Omental fat pad (tissue), 4 donors: ENCODE results near the gene TGFBR3. TPM values are rescaled to one million over a fixed set of nuclear protein-coding genes. Genes with fewer than 3 reads are reported as not detected.

ENCODE experiments used
- ATAC-seq: fragments of 150-250 bp; one replicate; pipeline ENCODE4 v1.9.1; 2016; ENCODE audit warnings: mild to moderate bottlenecking, moderate library complexity; ENCODE audit not compliant: low FRiP score
- DNase-seq: peaks from one replicate; pipeline ENCODE4 v3.0.0-alpha.2; 2019; ENCODE audit warnings: low spot score
- total RNA-seq, 4 donors: library from RNA; depleted of rRNA; stranded (reverse); fragments of >200 nt; gene quantifications; one replicate each; pipeline ENCODE4 v1.1.0, GENCODE V29; 2016
- TF ChIP-seq, protein P1 (sequence below), 3 donors: fragments of 450-650 bp; IDR thresholded peaks; one replicate each; pipeline ENCODE4 v1.5.1; 2016 to 2017; ENCODE audit warnings: antibody characterized with exemption in 3 of 3, mild to moderate bottlenecking in 3 of 3, moderate library complexity in 2 of 3

The TGFBR3 gene
- total RNA-seq, 4 donors from 2014 or later: 104 to 267 (median 196) TPM

DNA sequence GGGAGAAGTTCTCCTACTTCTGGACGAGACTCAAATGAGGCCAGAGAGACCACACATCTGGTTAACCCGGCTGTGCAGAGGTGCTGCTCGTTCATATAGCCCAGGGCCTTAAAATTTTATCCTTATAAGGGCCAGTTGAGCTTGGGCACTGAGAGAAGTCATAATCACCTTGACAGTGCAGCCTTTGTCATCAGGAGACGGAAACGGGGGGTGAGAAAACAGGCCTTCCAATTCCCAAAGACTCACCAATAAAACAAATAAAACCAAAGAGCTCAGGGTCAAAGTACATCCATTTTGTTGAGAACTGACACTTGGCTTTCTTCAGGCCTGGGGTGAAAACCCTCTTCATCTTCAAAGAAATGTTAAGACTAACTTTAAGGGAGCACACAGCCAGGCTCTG, 167.1 kb downstream of the TGFBR3 start:
- TF ChIP-seq, protein P1, sequence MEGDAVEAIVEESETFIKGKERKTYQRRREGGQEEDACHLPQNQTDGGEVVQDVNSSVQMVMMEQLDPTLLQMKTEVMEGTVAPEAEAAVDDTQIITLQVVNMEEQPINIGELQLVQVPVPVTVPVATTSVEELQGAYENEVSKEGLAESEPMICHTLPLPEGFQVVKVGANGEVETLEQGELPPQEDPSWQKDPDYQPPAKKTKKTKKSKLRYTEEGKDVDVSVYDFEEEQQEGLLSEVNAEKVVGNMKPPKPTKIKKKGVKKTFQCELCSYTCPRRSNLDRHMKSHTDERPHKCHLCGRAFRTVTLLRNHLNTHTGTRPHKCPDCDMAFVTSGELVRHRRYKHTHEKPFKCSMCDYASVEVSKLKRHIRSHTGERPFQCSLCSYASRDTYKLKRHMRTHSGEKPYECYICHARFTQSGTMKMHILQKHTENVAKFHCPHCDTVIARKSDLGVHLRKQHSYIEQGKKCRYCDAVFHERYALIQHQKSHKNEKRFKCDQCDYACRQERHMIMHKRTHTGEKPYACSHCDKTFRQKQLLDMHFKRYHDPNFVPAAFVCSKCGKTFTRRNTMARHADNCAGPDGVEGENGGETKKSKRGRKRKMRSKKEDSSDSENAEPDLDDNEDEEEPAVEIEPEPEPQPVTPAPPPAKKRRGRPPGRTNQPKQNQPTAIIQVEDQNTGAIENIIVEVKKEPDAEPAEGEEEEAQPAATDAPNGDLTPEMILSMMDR (IDR thresholded peaks at IDR 0.05): no peak
- ATAC-seq: no peak
- DNase-seq: no peak

DNA sequence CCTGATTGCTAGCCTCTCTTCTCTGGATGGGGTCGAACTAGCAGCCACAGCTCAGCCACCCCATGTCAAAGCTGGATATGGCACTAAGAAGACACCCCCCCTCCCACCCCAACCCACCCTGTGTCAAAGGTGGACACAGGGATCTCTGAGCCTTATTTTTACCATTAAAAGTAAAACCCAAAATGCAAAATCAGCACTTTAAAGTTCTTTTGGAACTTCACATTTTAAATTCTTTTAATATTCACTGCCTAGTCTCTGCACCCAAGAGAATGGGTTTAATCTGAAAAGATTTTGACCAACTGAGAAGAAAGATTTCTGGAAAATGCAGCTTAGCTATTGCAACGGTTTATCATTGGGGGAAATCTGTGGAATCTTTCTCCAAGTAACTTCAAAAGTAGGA, 167.6 kb downstream of the TGFBR3 start:
- TF ChIP-seq, protein P1 (IDR thresholded peaks at IDR 0.05): no peak
- no peak for DNase-seq
- no peak for ATAC-seq

DNA sequence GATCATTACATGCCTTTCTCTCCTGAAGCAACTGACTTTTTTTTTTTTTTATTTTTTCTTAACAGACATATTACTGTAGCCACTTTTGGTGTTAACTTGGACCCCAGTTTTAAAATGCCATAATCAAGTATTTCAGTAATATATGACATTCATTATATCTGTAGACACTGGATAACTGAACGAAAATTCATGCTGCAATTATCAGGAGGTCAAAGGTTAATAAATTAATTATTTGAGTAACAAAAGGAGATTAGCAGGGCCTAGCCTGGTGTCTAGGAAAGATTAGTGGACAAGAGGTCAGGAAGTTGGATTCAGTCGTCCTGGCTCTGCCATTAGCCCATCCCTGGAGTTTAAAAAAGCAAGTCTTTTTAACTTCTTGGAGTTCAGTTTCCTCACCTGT, 168.1 kb downstream of the TGFBR3 start:
- DNase-seq (no peak), ATAC-seq (no peak)
- TF ChIP-seq, protein P1 (IDR thresholded peaks at IDR 0.05): no peak

DNA sequence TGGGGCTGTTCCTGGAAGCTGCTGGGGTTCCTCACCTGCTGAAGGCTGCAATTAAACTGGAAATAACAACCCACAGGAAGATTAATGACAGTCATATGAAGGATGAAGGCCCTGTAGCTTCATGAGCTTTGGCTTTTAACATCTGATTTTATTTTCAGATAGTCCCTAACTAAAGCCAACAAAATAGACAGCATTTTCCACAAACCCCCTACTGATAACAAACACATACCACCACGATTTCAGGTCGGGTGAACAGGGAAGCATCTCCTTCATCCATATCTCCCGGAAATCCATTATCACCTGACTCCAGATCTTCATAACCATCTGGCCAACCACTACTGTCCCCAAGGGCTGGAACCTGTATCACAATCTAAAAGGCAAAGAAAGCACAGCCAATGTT, 169.6 kb downstream of the TGFBR3 start:
- TF ChIP-seq, protein P1 (IDR thresholded peaks at IDR 0.05): no peak
- DNase-seq: no peak
- ATAC-seq: no peak

DNA sequence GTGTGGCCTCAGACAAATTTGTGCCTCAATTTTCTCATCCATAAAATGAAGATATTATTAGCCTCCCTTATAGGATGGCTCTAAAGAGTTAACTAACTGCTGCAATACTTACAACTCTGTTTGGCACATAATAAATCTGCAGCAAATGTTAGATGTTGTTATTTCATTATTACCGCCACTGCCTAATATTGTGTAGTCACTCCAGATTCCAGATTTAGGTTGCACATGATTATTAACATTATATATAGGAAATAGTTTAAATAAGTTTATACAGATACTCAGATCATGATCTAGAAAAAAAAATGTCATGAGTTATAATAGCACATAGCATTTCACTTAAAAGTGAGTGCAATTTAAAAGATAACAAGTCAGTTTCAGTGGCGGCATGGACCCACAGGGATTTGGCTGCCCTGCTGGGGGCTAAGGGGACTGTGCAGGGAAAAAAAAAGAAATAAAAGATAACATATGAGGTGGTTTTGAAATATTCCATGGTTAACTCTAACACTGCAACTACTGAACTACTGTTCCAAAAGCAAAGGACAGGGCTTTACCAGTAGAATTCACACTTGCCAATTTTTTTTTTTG, 170.4 kb downstream of the TGFBR3 start:
- TF ChIP-seq, protein P1 (IDR thresholded peaks at IDR 0.05): no peak
- ATAC-seq (no peak), DNase-seq (no peak)

DNA sequence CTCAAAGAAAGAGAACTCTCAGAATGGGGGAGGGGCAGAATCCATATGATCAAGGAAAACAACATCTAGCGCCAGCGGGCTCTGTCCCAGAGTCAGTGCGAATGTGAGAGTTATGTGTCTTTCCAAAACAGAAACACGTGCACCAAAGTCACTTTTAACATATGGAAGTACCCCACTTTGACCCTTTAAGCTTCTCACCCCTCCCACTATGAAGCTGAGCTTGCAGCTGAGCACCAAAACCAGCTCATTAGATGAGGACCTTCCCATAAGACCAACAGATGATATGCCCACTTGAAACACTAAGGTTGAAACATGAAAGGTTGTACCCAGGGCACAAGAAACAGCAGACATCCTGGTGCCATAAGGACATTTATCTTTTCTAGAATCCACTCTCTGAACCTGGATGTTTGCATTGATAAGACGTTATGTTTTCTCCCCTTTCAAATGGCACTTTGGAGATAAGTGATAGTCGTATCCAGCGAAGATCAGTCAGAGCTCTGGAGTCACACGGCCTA, 171.0 kb downstream of the TGFBR3 start:
- TF ChIP-seq, protein P1 (IDR thresholded peaks at IDR 0.05): no peak
- ATAC-seq: no peak
- DNase-seq: no peak
